IgD-negative memory B cell (primary cell): Measurements from ENCODE around the gene ZNF473. TPM values are rescaled to one million over a fixed set of nuclear protein-coding genes. Genes with fewer than 3 reads are reported as not detected.

ENCODE experiments used
- H3K27ac Mint-ChIP-seq, 3 donors: one replicate each; pipeline ENCODE4 v1.8.0; 2020 to 2022; ENCODE audit warnings: mild to moderate bottlenecking in 3 of 3, mixed read lengths in 3 of 3, moderate library complexity in 1 of 3
- H3K27me3 Mint-ChIP-seq: one replicate; pipeline ENCODE4 v1.8.0; 2021; ENCODE audit warnings: mixed read lengths
- H3K36me3 Mint-ChIP-seq: one replicate; pipeline ENCODE4 v1.8.0; 2020; ENCODE audit warnings: mild to moderate bottlenecking, mixed read lengths
- H3K4me1 Mint-ChIP-seq, 3 donors: one replicate each; pipeline ENCODE4 v1.8.0; 2020 to 2022; ENCODE audit warnings: mixed read lengths in 3 of 3, mild to moderate bottlenecking in 1 of 3
- H3K4me3 Mint-ChIP-seq, 4 donors: one replicate each; pipeline ENCODE4 v1.8.0; 2020 to 2022; ENCODE audit warnings: mild to moderate bottlenecking in 4 of 4, mixed read lengths in 4 of 4, moderate library complexity in 3 of 4
- H3K9me3 Mint-ChIP-seq, 3 donors: one replicate each; pipeline ENCODE4 v1.8.0; 2020 to 2021; ENCODE audit warnings: mixed read lengths in 3 of 3, mild to moderate bottlenecking in 1 of 3
- polyA plus RNA-seq: library from polyadenylated mRNA; unstranded; fragments of 300-500 nt; fragmentation: Illumina TruSeq; gene quantifications from one replicate; pipeline ENCODE4 v1.2.3, GENCODE V29; 2021

Gene ZNF473
- polyA plus RNA-seq: 4.9 TPM

GRCh38 chr19:50025794-50026549 lies at the start of gene ZNF473:
Gene ZNF473, plus strand, starts transcription at chr19:50026005. Its CDS starts 5,078 bp downstream, at chr19:50031083.
- peaks cover 11% of the 10 kb centered on the region for H3K36me3 Mint-ChIP-seq
- peaks cover 0 to 1% (median 0%) of the 10 kb centered on the region in 3 donors for H3K9me3 Mint-ChIP-seq
- peaks cover 17 to 26% (median 25%) of the 10 kb centered on the region in 3 donors for H3K4me1 Mint-ChIP-seq
- H3K27ac Mint-ChIP-seq: peak within 1 kb of the TSS; percentile 98 to 100 (median 98)
- peak within 1 kb of the TSS; percentile 92 to 98 (median 96) for H3K4me3 Mint-ChIP-seq
- peaks cover 1% of the 10 kb centered on the region for H3K27me3 Mint-ChIP-seq

GRCh38 chr19:49976496-49976895 lies 49.3 kb upstream of the ZNF473 start:
- Mint-ChIP-seq H3K4me1 (peaks cover 0 to 4% (median 0%) of the 10 kb centered on the region in 3 donors), H3K27me3 (peaks cover 2% of the 10 kb centered on the region), H3K4me3 (no peak overlapping the region), H3K27ac (peak overlapping the region in 1 of 3 donors; percentile 39), H3K9me3 (no peaks in the 10 kb centered on the region), H3K36me3 (peaks cover 8% of the 10 kb centered on the region)

- Mint-ChIP-seq H3K27me3 (peaks cover 2% of the 10 kb centered on the region), H3K27ac (peak overlapping the region in 1 of 3 donors; percentile 39), H3K9me3 (no peaks in the 10 kb centered on the region), H3K36me3 (peaks cover 8% of the 10 kb centered on the region), H3K4me3 (no peak overlapping the region), H3K4me1 (peaks cover 0 to 4% (median 0%) of the 10 kb centered on the region in 3 donors)
Observed at GRCh38 chr19:49977076-49977475, 48.7 kb upstream of the ZNF473 start.

- no peak overlapping the region for H3K4me3 Mint-ChIP-seq
- no peaks in the 10 kb centered on the region for H3K9me3 Mint-ChIP-seq
- H3K27me3 Mint-ChIP-seq: peaks cover 2% of the 10 kb centered on the region
- peaks cover 8% of the 10 kb centered on the region for H3K36me3 Mint-ChIP-seq
- no peak overlapping the region for H3K27ac Mint-ChIP-seq
- H3K4me1 Mint-ChIP-seq: peaks cover 0 to 4% (median 0%) of the 10 kb centered on the region in 3 donors
Observed at GRCh38 chr19:49977881-49978280, 47.9 kb upstream of the ZNF473 start.

- peaks cover 2% of the 10 kb centered on the region for H3K27me3 Mint-ChIP-seq
- no peak overlapping the region for H3K27ac Mint-ChIP-seq
- H3K9me3 Mint-ChIP-seq: no peaks in the 10 kb centered on the region
- H3K36me3 Mint-ChIP-seq: peaks cover 8% of the 10 kb centered on the region
- H3K4me1 Mint-ChIP-seq: peaks cover 0 to 3% (median 0%) of the 10 kb centered on the region in 3 donors
- H3K4me3 Mint-ChIP-seq: no peak overlapping the region
Observed at GRCh38 chr19:49978324-49978723, 47.5 kb upstream of the ZNF473 start.

- no peak overlapping the region for H3K4me3 Mint-ChIP-seq
- peak overlapping the region in 1 of 3 donors; percentile 43 for H3K27ac Mint-ChIP-seq
Observed at GRCh38 chr19:49981603-49982593, 43.9 kb upstream of the ZNF473 start.

DNA sequence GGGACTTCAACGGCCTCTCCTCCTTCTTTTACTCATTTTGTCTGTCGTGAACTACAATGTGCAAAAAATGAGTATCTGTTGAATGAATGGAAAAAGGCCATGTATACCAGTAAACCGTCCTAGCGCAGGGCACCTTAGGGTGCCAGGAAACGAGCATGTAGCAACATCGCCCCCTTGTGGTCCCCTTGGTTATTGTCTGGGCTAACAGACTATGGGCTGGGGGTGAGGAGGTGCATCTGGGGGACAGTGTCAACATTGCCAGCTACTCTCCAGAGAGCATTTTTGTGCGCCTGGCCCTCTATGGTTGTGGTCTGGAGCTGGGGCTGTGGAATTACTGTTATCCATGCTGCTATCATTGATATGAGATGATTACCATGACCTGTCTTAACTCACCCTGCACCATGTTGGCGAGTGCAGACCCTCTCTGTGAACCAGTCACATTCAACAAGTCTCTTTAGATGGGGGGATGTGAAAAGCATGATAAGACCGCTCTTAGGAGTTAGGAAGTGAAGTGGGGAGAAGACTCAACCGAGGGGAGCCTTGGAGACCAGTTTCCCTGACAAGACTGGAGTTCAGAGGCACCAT lies 42.1 kb upstream of the ZNF473 start:
- Mint-ChIP-seq H3K9me3 (no peaks in the 10 kb centered on the region), H3K4me1 (peaks cover 0 to 1% (median 0%) of the 10 kb centered on the region in 3 donors), H3K27me3 (no peaks in the 10 kb centered on the region), H3K36me3 (peaks cover 12% of the 10 kb centered on the region), H3K27ac (peak overlapping the region in 1 of 3 donors; percentile 79), H3K4me3 (no peak overlapping the region)

More at GRCh38 chr19:49981603-49982593, 43.9 kb upstream of the ZNF473 start:
- Mint-ChIP-seq H3K27me3 (peaks cover under 1% of the 10 kb centered on the region), H3K9me3 (no peaks in the 10 kb centered on the region), H3K36me3 (peaks cover 9% of the 10 kb centered on the region), H3K4me1 (peaks cover 0 to 1% (median 0%) of the 10 kb centered on the region in 3 donors)

- Mint-ChIP-seq H3K4me3 (no peak overlapping the region), H3K9me3 (no peaks in the 10 kb centered on the region), H3K27me3 (no peaks in the 10 kb centered on the region), H3K36me3 (peaks cover 19% of the 10 kb centered on the region), H3K4me1 (peaks cover 0 to 4% (median 0%) of the 10 kb centered on the region in 3 donors), H3K27ac (no peak overlapping the region)
Observed at GRCh38 chr19:49984491-49984890, 41.3 kb upstream of the ZNF473 start.

- peak overlapping the region in 2 of 3 donors; percentile 79 to 82 for H3K27ac Mint-ChIP-seq
- H3K9me3 Mint-ChIP-seq: no peaks in the 10 kb centered on the region
- peaks cover 18% of the 10 kb centered on the region for H3K36me3 Mint-ChIP-seq
- H3K4me3 Mint-ChIP-seq: no peak overlapping the region
- H3K4me1 Mint-ChIP-seq: peaks cover 0 to 4% (median 0%) of the 10 kb centered on the region in 3 donors
- H3K27me3 Mint-ChIP-seq: no peaks in the 10 kb centered on the region
Observed at GRCh38 chr19:49985871-49986270, 39.9 kb upstream of the ZNF473 start.

DNA sequence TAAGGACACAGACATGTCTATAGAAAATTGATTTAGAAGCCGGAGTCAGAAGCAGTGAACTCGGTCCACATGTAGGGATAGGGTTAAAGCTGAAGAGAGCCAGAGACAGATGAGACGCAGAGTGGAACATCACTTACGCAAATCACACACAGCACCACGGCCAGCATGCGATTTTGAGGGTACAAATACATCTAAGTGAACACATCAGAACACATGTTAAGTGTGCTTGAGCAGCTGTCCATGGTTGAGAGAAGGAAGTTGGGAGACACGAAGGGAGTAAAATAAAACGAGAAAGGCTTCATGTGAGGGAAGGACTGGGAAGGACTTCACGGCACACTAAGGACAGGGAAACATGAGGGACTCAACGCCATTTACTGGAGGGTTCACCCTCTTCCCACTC lies 39.5 kb upstream of the ZNF473 start:
- H3K27ac Mint-ChIP-seq: peak overlapping the region; percentile 68 to 82 (median 79)
- no peaks in the 10 kb centered on the region for H3K9me3 Mint-ChIP-seq
- peaks cover 19% of the 10 kb centered on the region for H3K36me3 Mint-ChIP-seq
- no peak overlapping the region for H3K4me3 Mint-ChIP-seq
- no peaks in the 10 kb centered on the region for H3K27me3 Mint-ChIP-seq
- peaks cover 0 to 4% (median 0%) of the 10 kb centered on the region in 3 donors for H3K4me1 Mint-ChIP-seq

GRCh38 chr19:49987159-49987698 lies 38.6 kb upstream of the ZNF473 start:
- H3K27me3 Mint-ChIP-seq: no peaks in the 10 kb centered on the region
- H3K27ac Mint-ChIP-seq: peak overlapping the region in 2 of 3 donors; percentile 52 to 83
- H3K4me3 Mint-ChIP-seq: no peak overlapping the region
- H3K36me3 Mint-ChIP-seq: peaks cover 19% of the 10 kb centered on the region
- H3K9me3 Mint-ChIP-seq: no peaks in the 10 kb centered on the region
- H3K4me1 Mint-ChIP-seq: peaks cover 0 to 4% (median 0%) of the 10 kb centered on the region in 3 donors

GRCh38 chr19:49988007-49988406 lies 37.8 kb upstream of the ZNF473 start:
- H3K36me3 Mint-ChIP-seq: peaks cover 27% of the 10 kb centered on the region
- no peaks in the 10 kb centered on the region for H3K27me3 Mint-ChIP-seq
- H3K4me3 Mint-ChIP-seq: no peak overlapping the region
- peaks cover 0 to 4% (median 0%) of the 10 kb centered on the region in 3 donors for H3K4me1 Mint-ChIP-seq
- no peak overlapping the region for H3K27ac Mint-ChIP-seq
- no peaks in the 10 kb centered on the region for H3K9me3 Mint-ChIP-seq

DNA sequence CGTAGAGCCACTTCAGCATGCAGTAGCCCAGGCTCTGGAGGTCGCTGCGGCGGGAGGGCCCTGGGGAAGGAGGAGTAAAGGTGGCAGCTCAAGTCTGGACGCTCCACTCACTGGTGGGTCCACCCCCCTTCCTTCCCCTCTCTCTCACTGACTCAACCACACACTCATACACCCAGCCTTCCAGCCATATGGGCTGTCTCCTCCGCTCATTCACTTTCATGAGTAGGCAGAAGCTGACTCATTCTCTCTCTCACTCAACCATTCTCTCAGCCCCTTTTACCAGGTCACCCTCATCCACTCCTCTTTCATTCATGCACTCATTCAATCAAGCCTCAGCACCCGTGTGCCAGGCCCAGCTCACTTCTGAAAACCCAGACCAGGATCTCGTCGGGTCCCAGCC lies 37.4 kb upstream of the ZNF473 start:
- no peaks in the 10 kb centered on the region for H3K27me3 Mint-ChIP-seq
- H3K36me3 Mint-ChIP-seq: peaks cover 27% of the 10 kb centered on the region
- no peak overlapping the region for H3K4me3 Mint-ChIP-seq
- H3K9me3 Mint-ChIP-seq: no peaks in the 10 kb centered on the region
- peaks cover 0 to 4% (median 0%) of the 10 kb centered on the region in 3 donors for H3K4me1 Mint-ChIP-seq
- H3K27ac Mint-ChIP-seq: no peak overlapping the region

- H3K9me3 Mint-ChIP-seq: no peaks in the 10 kb centered on the region
- peaks cover 18% of the 10 kb centered on the region for H3K36me3 Mint-ChIP-seq
- no peaks in the 10 kb centered on the region for H3K27me3 Mint-ChIP-seq
- H3K4me1 Mint-ChIP-seq: no peaks in the 10 kb centered on the region
- H3K4me3 Mint-ChIP-seq: no peak overlapping the region
- H3K27ac Mint-ChIP-seq: no peak overlapping the region
Observed at GRCh38 chr19:49997709-49998108, 28.1 kb upstream of the ZNF473 start.
